Activated CD8-positive, alpha-beta T cell treated with anti-CD3 and anti-CD28 coated beads for 36 hours (primary cell): ENCODE results near the gene VCL. TPM values are rescaled to one million over a fixed set of nuclear protein-coding genes. Genes with fewer than 3 reads are reported as not detected.

Experiments
- ATAC-seq: fragments of 200-7000 bp; cut with Tn5 transposase; one replicate; pipeline ENCODE4 v1.10.0; 2021; ENCODE audit warnings: mild to moderate bottlenecking, moderate library complexity
- CTCF ChIA-PET: fragments of 350-600 bp; sonication (Branson Sonifier 250); formaldehyde crosslinking; loops from one replicate; lab custom pipeline; 2021; ENCODE audit warnings: antibody characterized with exemption; lab: Charles Lee
- POLR2A ChIA-PET: fragments of 350-600 bp; sonication (Branson Sonifier 250); formaldehyde crosslinking; loops from one replicate; lab custom pipeline; 2021; ENCODE audit warnings: antibody characterized with exemption; lab: Charles Lee
- DNase-seq: peaks from one replicate; pipeline ENCODE4 v3.0.0-alpha.2; 2020
- H3K27ac Mint-ChIP-seq: one replicate; pipeline ENCODE4 v1.8.0; 2021; ENCODE audit warnings: mild to moderate bottlenecking, mixed read lengths
- H3K27me3 Mint-ChIP-seq: one replicate; pipeline ENCODE4 v1.8.0; 2021; ENCODE audit warnings: mixed read lengths
- H3K36me3 Mint-ChIP-seq: one replicate; pipeline ENCODE4 v1.8.0; 2021; ENCODE audit warnings: low read depth, mixed read lengths
- H3K4me1 Mint-ChIP-seq: one replicate; pipeline ENCODE4 v1.8.0; 2021; ENCODE audit warnings: low read depth, mixed read lengths
- H3K4me3 Mint-ChIP-seq: one replicate; pipeline ENCODE4 v1.8.0; 2021; ENCODE audit warnings: mild to moderate bottlenecking, moderate library complexity, mixed read lengths
- H3K9me3 Mint-ChIP-seq: one replicate; pipeline ENCODE4 v1.8.0; 2021; ENCODE audit warnings: mixed read lengths
- CTCF ChIP-seq: fragments of 200-600 bp; IDR thresholded peaks from one replicate; pipeline ENCODE4 v1.8.0; 2022; ENCODE audit warnings: antibody characterized with exemption, mild to moderate bottlenecking
- intact Hi-C: fragments of 100-400 bp; cut with micrococcal nuclease; formaldehyde crosslinking; loops from one replicate; pipeline ENCODE4 v1.10.0; 2022
- total RNA-seq, 2 experiments: library from RNA; stranded (reverse); gene quantifications; one replicate each; pipeline ENCODE4 v1.2.3, GENCODE V29; 2021

The VCL gene
- total RNA-seq, 2 experiments from 2014 or later, result 16.9 to 17.7 TPM

- DNase-seq (peak; percentile 18), ATAC-seq (peak; percentile 64)
- POLR2A ChIA-PET, result interaction anchor here (0.7 to 1.6 kb wide), 2 partner anchors 8 to 126 kb away, joined by 3 read pairs; no protein-coding TSS in a partner anchor
- intact Hi-C loops, result no loop called here
- Mint-ChIP-seq H3K27me3 (no peaks in the 10 kb centered on the region), H3K4me3 (no peak overlapping the region), H3K9me3 (no peaks in the 10 kb centered on the region), H3K4me1 (peaks cover 11% of the 10 kb centered on the region), H3K36me3 (peaks cover 62% of the 10 kb centered on the region), H3K27ac (peak overlapping the region; percentile 72)
- CTCF ChIA-PET, result interaction anchor here (1.1 to 1.7 kb wide), 3 partner anchors 36 to 161 kb away, joined by 3 to 5 read pairs (median 3); no protein-coding TSS in a partner anchor
- no peak for TF ChIP-seq CTCF
Observed at GRCh38 chr10:74117738-74118137, 119.8 kb downstream of the VCL start.

- H3K27me3 Mint-ChIP-seq, result no peaks in the 10 kb centered on the region
- no peak for TF ChIP-seq CTCF
- ATAC-seq, result no peak
- peaks cover 14% of the 10 kb centered on the region for H3K4me1 Mint-ChIP-seq
- ChIA-PET POLR2A (interaction anchor here (1.6 kb wide), 1 partner anchor 9 kb away, joined by 3 read pairs; no protein-coding TSS in a partner anchor), CTCF (interaction anchor here (0.8 to 1.7 kb wide), 3 partner anchors 11 to 116 kb away, joined by 3 to 5 read pairs (median 3); no protein-coding TSS in a partner anchor)
- H3K4me3 Mint-ChIP-seq, result no peak overlapping the region
- no peaks in the 10 kb centered on the region for H3K9me3 Mint-ChIP-seq
- peaks cover 62% of the 10 kb centered on the region for H3K36me3 Mint-ChIP-seq
- peak overlapping the region; percentile 72 for H3K27ac Mint-ChIP-seq
- no peak for DNase-seq
- intact Hi-C loops, result no loop called here
Observed at GRCh38 chr10:74118804-74119203, 120.9 kb downstream of the VCL start.

GRCh38 chr10:74120911-74121310 is 123.0 kb downstream of the VCL start:
- DNase-seq, result no peak
- intact Hi-C loops, result no loop called here
- H3K27ac Mint-ChIP-seq, result peak overlapping the region; percentile 27
- no peaks in the 10 kb centered on the region for H3K27me3 Mint-ChIP-seq
- TF ChIP-seq CTCF, result no peak
- no peaks in the 10 kb centered on the region for H3K9me3 Mint-ChIP-seq
- no peak for ATAC-seq
- H3K36me3 Mint-ChIP-seq, result peaks cover 56% of the 10 kb centered on the region
- no peak overlapping the region for H3K4me3 Mint-ChIP-seq
- POLR2A ChIA-PET, result no interaction called here
- CTCF ChIA-PET, result interaction anchor here (1.4 kb wide), 1 partner anchor 13 kb away, joined by 5 read pairs; no protein-coding TSS in a partner anchor
- peaks cover 14% of the 10 kb centered on the region for H3K4me1 Mint-ChIP-seq

GRCh38 chr10:74121368-74121767 is 123.5 kb downstream of the VCL start:
- H3K36me3 Mint-ChIP-seq, result peaks cover 57% of the 10 kb centered on the region
- ChIA-PET CTCF (interaction anchor here (0.7 to 1.4 kb wide), 2 partner anchors 13 to 41 kb away, joined by 3 to 5 read pairs; no protein-coding TSS in a partner anchor), POLR2A (interaction anchor here (0.6 kb wide), 1 partner anchor 214 kb away, joined by 3 read pairs; no protein-coding TSS in a partner anchor)
- no peak for ATAC-seq
- H3K4me3 Mint-ChIP-seq, result no peak overlapping the region
- H3K4me1 Mint-ChIP-seq, result peaks cover 14% of the 10 kb centered on the region
- DNase-seq, result no peak
- H3K9me3 Mint-ChIP-seq, result no peaks in the 10 kb centered on the region
- no peak for TF ChIP-seq CTCF
- intact Hi-C loops, result no loop called here
- peak overlapping the region; percentile 27 for H3K27ac Mint-ChIP-seq
- no peaks in the 10 kb centered on the region for H3K27me3 Mint-ChIP-seq

- TF ChIP-seq CTCF, result no peak
- no peaks in the 10 kb centered on the region for H3K9me3 Mint-ChIP-seq
- H3K36me3 Mint-ChIP-seq, result peaks cover 53% of the 10 kb centered on the region
- peaks cover 14% of the 10 kb centered on the region for H3K4me1 Mint-ChIP-seq
- CTCF ChIA-PET, result interaction anchor here (0.7 to 1.9 kb wide), 5 partner anchors 14 to 91 kb away, joined by 3 to 5 read pairs (median 3); no protein-coding TSS in a partner anchor
- intact Hi-C loops, result no loop called here
- no peaks in the 10 kb centered on the region for H3K27me3 Mint-ChIP-seq
- no peak overlapping the region for H3K4me3 Mint-ChIP-seq
- ATAC-seq (no peak), DNase-seq (no peak)
- H3K27ac Mint-ChIP-seq, result peak overlapping the region; percentile 22
- POLR2A ChIA-PET, result interaction anchor here (0.6 kb wide), 1 partner anchor 213 kb away, joined by 3 read pairs; no protein-coding TSS in a partner anchor
Observed at GRCh38 chr10:74122060-74122459, 124.1 kb downstream of the VCL start.
